A673 (cell line): Measurements from ENCODE around the gene ZNF605.

ENCODE experiments used
- EZH2 ChIP-seq: fragments of 200-600 bp; sonication (generic); IDR thresholded peaks from 2 replicates; pipeline ENCODE4 v1.6.1; 2017; ENCODE audit warnings: borderline replicate concordance, low read depth, mild to moderate bottlenecking, mixed read lengths, antibody characterized with exemption, low read length; ENCODE audit not compliant: poor library complexity, severe bottlenecking
- TF ChIP-seq, protein P1 (sequence below): fragments of 300-800, 200-600 bp; sonication (generic); conservative IDR thresholded peaks from 2 replicates; pipeline ENCODE4 v1.5.1; 2017; ENCODE audit warnings: low read depth, mild to moderate bottlenecking, antibody characterized with exemption, low read length, moderate library complexity, mixed read lengths

DNA sequence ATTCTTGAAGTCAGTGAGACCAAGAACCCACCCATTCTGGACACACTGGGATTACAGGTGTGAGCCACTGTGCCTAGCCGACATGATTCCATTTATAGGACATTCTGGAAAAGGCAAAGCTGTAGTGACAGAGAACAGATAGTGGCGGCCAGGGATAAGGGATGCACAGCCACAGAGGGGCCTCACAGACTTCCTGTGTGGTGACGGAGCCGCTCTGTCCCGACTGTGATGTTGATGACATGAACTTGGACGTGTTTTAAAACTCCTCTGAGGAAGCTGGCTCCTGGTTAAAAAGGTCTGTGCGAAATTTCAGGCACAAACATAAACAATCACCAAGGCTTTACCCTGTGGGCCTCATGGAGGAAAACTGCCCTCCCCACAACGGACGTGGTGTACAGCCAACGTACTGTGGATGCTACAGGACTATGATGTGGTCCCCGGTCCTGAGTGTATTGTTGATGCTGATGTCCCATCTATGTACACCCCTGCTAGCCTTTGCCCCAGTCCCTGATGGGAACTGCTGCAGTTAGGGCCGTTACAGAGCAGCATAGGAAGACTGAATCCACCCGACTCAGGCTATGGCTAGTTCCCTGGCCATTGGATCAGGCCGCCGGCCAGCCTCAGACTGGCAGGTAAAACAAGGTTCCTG lies 15.9 kb downstream of the ZNF605 start:
- TF ChIP-seq, protein P1, sequence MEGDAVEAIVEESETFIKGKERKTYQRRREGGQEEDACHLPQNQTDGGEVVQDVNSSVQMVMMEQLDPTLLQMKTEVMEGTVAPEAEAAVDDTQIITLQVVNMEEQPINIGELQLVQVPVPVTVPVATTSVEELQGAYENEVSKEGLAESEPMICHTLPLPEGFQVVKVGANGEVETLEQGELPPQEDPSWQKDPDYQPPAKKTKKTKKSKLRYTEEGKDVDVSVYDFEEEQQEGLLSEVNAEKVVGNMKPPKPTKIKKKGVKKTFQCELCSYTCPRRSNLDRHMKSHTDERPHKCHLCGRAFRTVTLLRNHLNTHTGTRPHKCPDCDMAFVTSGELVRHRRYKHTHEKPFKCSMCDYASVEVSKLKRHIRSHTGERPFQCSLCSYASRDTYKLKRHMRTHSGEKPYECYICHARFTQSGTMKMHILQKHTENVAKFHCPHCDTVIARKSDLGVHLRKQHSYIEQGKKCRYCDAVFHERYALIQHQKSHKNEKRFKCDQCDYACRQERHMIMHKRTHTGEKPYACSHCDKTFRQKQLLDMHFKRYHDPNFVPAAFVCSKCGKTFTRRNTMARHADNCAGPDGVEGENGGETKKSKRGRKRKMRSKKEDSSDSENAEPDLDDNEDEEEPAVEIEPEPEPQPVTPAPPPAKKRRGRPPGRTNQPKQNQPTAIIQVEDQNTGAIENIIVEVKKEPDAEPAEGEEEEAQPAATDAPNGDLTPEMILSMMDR = no peak
- TF ChIP-seq EZH2 = no peak
